SK-N-MC (cell line): ENCODE results near the gene PPP1R1B.

Experiments used
- EZH2 ChIP-seq: fragments of 200-600 bp; sonication (generic); IDR thresholded peaks from one replicate; pipeline ENCODE4 v1.6.1; 2017; ENCODE audit warnings: antibody characterized with exemption
- FOXP2 ChIP-seq: optimal IDR thresholded peaks from 2 replicates; pipeline ENCODE3; 2011; ENCODE audit warnings: mild to moderate bottlenecking, moderate library complexity; ENCODE audit not compliant: insufficient read depth; ENCODE audit errors: extremely low read length, control extremely low read depth

DNA sequence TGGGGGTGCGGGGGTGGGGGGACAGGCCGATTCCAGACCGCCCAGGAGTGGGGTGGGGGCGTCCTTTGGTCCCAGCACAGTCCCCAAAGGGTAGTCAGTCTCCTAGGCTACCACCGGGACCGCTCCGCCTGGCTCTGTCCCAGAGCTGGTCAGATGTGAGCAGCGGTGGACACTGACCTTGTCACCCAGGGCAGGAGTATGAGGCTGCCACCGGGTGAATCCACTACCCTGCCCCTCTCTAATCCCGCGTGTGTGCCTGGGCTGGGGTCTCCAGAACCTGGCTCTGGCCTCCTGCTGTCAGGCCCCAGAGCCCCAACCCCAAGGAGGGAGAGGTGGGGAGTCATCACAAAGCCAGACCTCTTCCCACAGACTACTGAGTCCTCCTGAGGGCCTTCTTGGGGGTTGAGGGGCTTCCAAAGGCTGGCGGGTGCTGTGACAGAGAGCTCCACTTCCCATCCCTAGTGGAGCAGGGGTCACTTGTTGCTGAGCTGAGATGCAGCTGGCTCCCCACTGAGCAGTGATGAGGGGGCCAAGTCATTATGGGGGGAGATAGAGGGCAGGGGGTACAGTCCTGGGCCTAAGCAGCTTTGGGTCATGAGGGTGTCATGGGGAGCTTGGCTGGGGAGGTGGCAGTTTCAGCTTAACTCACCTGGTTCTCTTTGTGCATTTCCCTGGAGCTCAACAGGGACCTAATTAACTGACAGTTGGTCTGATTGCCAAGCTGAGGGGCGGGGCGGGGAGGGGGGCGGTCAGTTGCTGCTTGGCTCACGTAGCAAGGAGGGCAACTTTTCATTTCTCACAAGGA is 1.2 kb downstream of the PPP1R1B start:
- no peak for TF ChIP-seq EZH2
- TF ChIP-seq FOXP2 = no peak
